IPS DF 6.9 (cell line): ENCODE data around the gene SYNE1.
A peak's percentile ranks its signal among the peaks of the same experiment; 100 is the strongest.
"Not testable (repeated sequence)": the region's sequence is repeated elsewhere in the genome, so short reads cannot be mapped to it uniquely, and the experiment has no call there.

Source experiments
- DNase-seq: peaks from one replicate; pipeline ENCODE4 v3.0.0-alpha.2; 2013; ENCODE audit warnings: low read depth, low spot score
- H3K27ac ChIP-seq: one replicate; pipeline ENCODE4 v1.5.1; 2013; ENCODE audit warnings: low read length, control low read depth
- H3K27me3 ChIP-seq: 2 replicates; pipeline ENCODE4 v1.6.1; 2013; ENCODE audit warnings: mild to moderate bottlenecking, low read length; ENCODE audit not compliant: control insufficient read depth, insufficient read depth
- H3K36me3 ChIP-seq: 2 replicates; pipeline ENCODE4 v1.6.1; 2013; ENCODE audit warnings: low read length; ENCODE audit not compliant: control insufficient read depth, insufficient read depth
- H3K4me1 ChIP-seq: 2 replicates; pipeline ENCODE4 v1.6.1; 2013; ENCODE audit warnings: low read length; ENCODE audit not compliant: control insufficient read depth, insufficient read depth
- H3K4me3 ChIP-seq: 2 replicates; pipeline ENCODE4 v1.5.1; 2013; ENCODE audit warnings: mild to moderate bottlenecking, low read length
- H3K9me3 ChIP-seq: 2 replicates; pipeline ENCODE4 v1.6.1; 2013; ENCODE audit warnings: low read length, inconsistent platforms; ENCODE audit not compliant: control insufficient read depth, insufficient read depth
- WGBS: extraction: QIAGEN DNeasy Blood & Tissue Kit; methylation state at CpG from one replicate; pipeline ENCODE4 v1.1.7; 2013; ENCODE audit warnings: mixed read lengths, missing lambda C conversion rate; ENCODE audit not compliant: insufficient read length, insufficient coverage; 5-methylcytosine and 5-hydroxymethylcytosine counted together

SYNE1 gene

GRCh38 chr6:152661776-152662175, 24.6 kb upstream of the SYNE1 start:
- Histone ChIP-seq H3K27ac (no peak overlapping the region), H3K4me1 (no peaks in the 10 kb centered on the region), H3K9me3 (no peaks in the 10 kb centered on the region), H3K36me3 (no peaks in the 10 kb centered on the region), H3K4me3 (no peak overlapping the region), H3K27me3 (no peaks in the 10 kb centered on the region)
- no peak for DNase-seq
- no CpG with 5 or more reads among the region's 3 CpGs for WGBS

GRCh38 chr6:152651986-152652385, 14.8 kb upstream of the SYNE1 start:
- DNase-seq = no peak
- no peak overlapping the region for H3K4me3 ChIP-seq
- no peaks in the 10 kb centered on the region for H3K9me3 ChIP-seq
- no CpG with 5 or more reads among the region's 3 CpGs for WGBS
- no peaks in the 10 kb centered on the region for H3K27me3 ChIP-seq
- H3K4me1 ChIP-seq = no peaks in the 10 kb centered on the region
- H3K27ac ChIP-seq = no peak overlapping the region
- no peaks in the 10 kb centered on the region for H3K36me3 ChIP-seq

GRCh38 chr6:152648105-152648504, 10.9 kb upstream of the SYNE1 start:
- Histone ChIP-seq H3K4me3 (no peak overlapping the region), H3K9me3 (no peaks in the 10 kb centered on the region), H3K4me1 (no peaks in the 10 kb centered on the region), H3K36me3 (no peaks in the 10 kb centered on the region), H3K27me3 (no peaks in the 10 kb centered on the region), H3K27ac (no peak overlapping the region)
- no CpG with 5 or more reads among the region's 2 CpGs for WGBS
- no peak for DNase-seq

- no CpG with 5 or more reads among the region's 4 CpGs for WGBS
- not testable (repeated sequence) for DNase-seq, H3K27me3 ChIP-seq, H3K4me3 ChIP-seq, H3K27ac ChIP-seq, H3K9me3 ChIP-seq, H3K36me3 ChIP-seq, H3K4me1 ChIP-seq
Measured at GRCh38 chr6:152646732-152647131, 9.6 kb upstream of the SYNE1 start.

- Histone ChIP-seq H3K4me3 (no peak overlapping the region), H3K36me3 (no peaks in the 10 kb centered on the region), H3K9me3 (no peaks in the 10 kb centered on the region), H3K4me1 (no peaks in the 10 kb centered on the region), H3K27ac (no peak overlapping the region), H3K27me3 (peaks cover 5% of the 10 kb centered on the region; the same call in 1 of the 2 replicates)
- WGBS = no CpG with 5 or more reads among the region's 8 CpGs
- DNase-seq = no peak
Measured at GRCh38 chr6:152642578-152643375, 5.6 kb upstream of the SYNE1 start.

GRCh38 chr6:152636609-152637295, 410 bp downstream of the SYNE1 start:
- WGBS = no CpG with 5 or more reads among the region's 72 CpGs
- Histone ChIP-seq H3K36me3 (no peaks in the 10 kb centered on the region), H3K4me3 (peak overlapping the region; percentile 60), H3K4me1 (no peaks in the 10 kb centered on the region), H3K27me3 (peaks cover 15% of the 10 kb centered on the region; the same call in 1 of the 2 replicates), H3K9me3 (no peaks in the 10 kb centered on the region), H3K27ac (no peak overlapping the region)
- no peak for DNase-seq

GRCh38 chr6:152636021-152636608, 1.0 kb downstream of the SYNE1 start:
- no peaks in the 10 kb centered on the region for H3K36me3 ChIP-seq
- H3K27ac ChIP-seq = no peak overlapping the region
- H3K4me3 ChIP-seq = peak overlapping the region; percentile 60; the same call in 1 of the 2 replicates
- no peaks in the 10 kb centered on the region for H3K9me3 ChIP-seq
- H3K4me1 ChIP-seq = no peaks in the 10 kb centered on the region
- H3K27me3 ChIP-seq = peaks cover 15% of the 10 kb centered on the region; the same call in 1 of the 2 replicates
- DNase-seq = no peak
- WGBS = no CpG with 5 or more reads among the region's 20 CpGs

GRCh38 chr6:152634773-152635172, 2.4 kb downstream of the SYNE1 start:
- no peak for DNase-seq
- no peak overlapping the region for H3K4me3 ChIP-seq
- no peaks in the 10 kb centered on the region for H3K9me3 ChIP-seq
- H3K36me3 ChIP-seq = no peaks in the 10 kb centered on the region
- H3K27me3 ChIP-seq = peaks cover 15% of the 10 kb centered on the region; the same call in 1 of the 2 replicates
- no CpG with 5 or more reads among the region's 3 CpGs for WGBS
- no peaks in the 10 kb centered on the region for H3K4me1 ChIP-seq
- no peak overlapping the region for H3K27ac ChIP-seq

GRCh38 chr6:152632121-152632782, 4.9 kb downstream of the SYNE1 start:
- Histone ChIP-seq H3K36me3 (no peaks in the 10 kb centered on the region), H3K27me3 (peaks cover 5% of the 10 kb centered on the region; the same call in 1 of the 2 replicates), H3K27ac (no peak overlapping the region), H3K4me1 (no peaks in the 10 kb centered on the region), H3K4me3 (no peak overlapping the region), H3K9me3 (no peaks in the 10 kb centered on the region)
- no peak for DNase-seq
- no CpG with 5 or more reads among the region's 2 CpGs for WGBS

- Histone ChIP-seq H3K27ac (no peak overlapping the region), H3K4me1 (no peaks in the 10 kb centered on the region), H3K36me3 (no peaks in the 10 kb centered on the region), H3K9me3 (no peaks in the 10 kb centered on the region), H3K4me3 (no peak overlapping the region), H3K27me3 (peaks cover 3% of the 10 kb centered on the region; the same call in 1 of the 2 replicates)
- no CpG with 5 or more reads among the region's 3 CpGs for WGBS
- no peak for DNase-seq
Measured at GRCh38 chr6:152631376-152631775, 5.8 kb downstream of the SYNE1 start.
